PC-9 (cell line): Measurements from ENCODE around the gene SLC15A1.

Source experiments
- CTCF ChIP-seq: fragments of 200-600 bp; sonication (generic); conservative IDR thresholded peaks from 2 replicates; pipeline ENCODE4 v1.6.1; 2017; ENCODE audit warnings: mixed run types, antibody characterized with exemption, mild to moderate bottlenecking, moderate library complexity
- EZH2 ChIP-seq: fragments of 200-600 bp; sonication (generic); IDR thresholded peaks from 2 replicates; pipeline ENCODE4 v1.8.0; 2017; ENCODE audit warnings: antibody characterized with exemption, low read depth

- TF ChIP-seq CTCF = no peak
- no peak for TF ChIP-seq EZH2
These were observed 66.2 kb downstream of the SLC15A1 start for GRCh38 chr13:98686270-98686669.
